ENCODE data around the gene MVD. TPM values are rescaled to one million over a fixed set of nuclear protein-coding genes. Genes with fewer than 3 reads are reported as not detected.
A peak's percentile ranks its signal among the peaks of the same experiment; 100 is the strongest.

The MVD gene
- total RNA-seq (10 to 100 TPM; 49.2 to 57.0 TPM), polyA plus RNA-seq (10 to 100 TPM; 15.6 to 22.7 TPM)

- intact Hi-C loops (cut with micrococcal nuclease): loop anchor here (1.0 kb wide), 6 partner anchors 12 to 194 kb away; partner anchors contain the start of genes CTU2, CYBA, RNF166 and SNAI3
- H3K27ac Mint-ChIP-seq: peak within 1 kb of the TSS; percentile 80 to 98 (median 97)
These were observed at the start of gene MVD for GRCh38 chr16:88662843-88663606. MVD (minus strand) TSS chr16:88663091; CDS start chr16:88663080, 11 bp downstream.

GRCh38 chr16:88712362-88712979, 49.6 kb upstream of the MVD start:
- Histone ChIP-seq H3K4me1 (ENCODE audit: insufficient read depth, low read length) (peaks cover 2% of the 10 kb centered on the region), H3K27me3 (ENCODE audit: insufficient read depth, low read length) (no peaks in the 10 kb centered on the region), H3K36me3 (ENCODE audit: insufficient read depth, low read length) (peaks cover 36% of the 10 kb centered on the region), H3K27ac (ENCODE audit: low read depth, low read length) (no peak overlapping the region), H3K9me3 (ENCODE audit: control insufficient read depth in 1 of 2, low read length in 2 of 2) (no peaks in the 10 kb centered on the region), H3K4me3 (ENCODE audit: low read length in 2 of 2) (no peak overlapping the region)
- no peaks in the 10 kb centered on the region for H3K27me3 Mint-ChIP-seq
- DNase-seq: no peak
- H3K4me1 Mint-ChIP-seq: peaks cover under 1 to 15% (median 7%) of the 10 kb centered on the region in 4 donors
- no peaks in the 10 kb centered on the region for H3K9me3 Mint-ChIP-seq
- H3K27ac Mint-ChIP-seq: peak overlapping the region in 2 of 7 donors; percentile 42 to 48
- POLR2A ChIA-PET (ENCODE audit: partially characterized antibody): interaction anchor here (0.6 kb wide), 1 partner anchor 22 kb away, joined by 3 read pairs; no protein-coding TSS in a partner anchor
- CTCF ChIA-PET (ENCODE audit: partially characterized antibody): no interaction called here
- H3K4me3 Mint-ChIP-seq: no peak overlapping the region
- peaks cover 5 to 23% of the 10 kb centered on the region in 2 donors for H3K36me3 Mint-ChIP-seq
- intact Hi-C loops (cut with micrococcal nuclease): no loop called here

More at GRCh38 chr16:88662843-88663606, at the start of gene MVD:
- H3K27me3 ChIP-seq (ENCODE audit: insufficient read depth, low read length): no peaks in the 10 kb centered on the region
- H3K36me3 ChIP-seq (ENCODE audit: insufficient read depth, low read length): no peaks in the 10 kb centered on the region
- ChIA-PET POLR2A (ENCODE audit: partially characterized antibody) (interaction anchor here (0.8 to 3.8 kb wide), 16 partner anchors 11 to 147 kb away, joined by 3 to 53 read pairs (median 4); partner anchors contain the start of genes CYBA and ZC3H18), CTCF (ENCODE audit: partially characterized antibody) (interaction anchor here (1.0 kb wide), 1 partner anchor 43 kb away, joined by 3 read pairs; no protein-coding TSS in a partner anchor)
- peak within 1 kb of the TSS; percentile 83 for H3K27ac ChIP-seq (ENCODE audit: low read depth, low read length)
- Mint-ChIP-seq H3K4me3 (peak within 1 kb of the TSS; percentile 91 to 95 (median 94)), H3K36me3 (peaks cover 0 to 8% of the 10 kb centered on the region in 2 donors), H3K4me1 (peaks cover 11 to 22% (median 15%) of the 10 kb centered on the region in 4 donors), H3K9me3 (peaks cover 0 to 2% (median 0%) of the 10 kb centered on the region in 8 donors), H3K27me3 (no peaks in the 10 kb centered on the region)
- H3K9me3 ChIP-seq (ENCODE audit: control insufficient read depth in 1 of 2, low read length in 2 of 2): no peaks in the 10 kb centered on the region
- H3K4me3 ChIP-seq (ENCODE audit: low read length in 2 of 2): peak within 1 kb of the TSS; percentile 65 to 95
- peak; percentile 93 to 96 (median 95) for DNase-seq
- peaks cover 16% of the 10 kb centered on the region for H3K4me1 ChIP-seq (ENCODE audit: insufficient read depth, low read length)

- no peak overlapping the region for H3K4me3 Mint-ChIP-seq
- no peaks in the 10 kb centered on the region for H3K9me3 Mint-ChIP-seq
- H3K36me3 Mint-ChIP-seq: peaks cover 0 to 17% of the 10 kb centered on the region in 2 donors
- peaks cover 29% of the 10 kb centered on the region for H3K36me3 ChIP-seq (ENCODE audit: insufficient read depth, low read length)
- POLR2A ChIA-PET (ENCODE audit: partially characterized antibody): interaction anchor here (0.6 kb wide), 1 partner anchor 22 kb away, joined by 3 read pairs; no protein-coding TSS in a partner anchor
- H3K27ac ChIP-seq (ENCODE audit: low read depth, low read length): no peak overlapping the region
- peaks cover 7 to 21% (median 13%) of the 10 kb centered on the region in 4 donors for H3K4me1 Mint-ChIP-seq
- H3K4me3 ChIP-seq (ENCODE audit: low read length in 2 of 2): no peak overlapping the region
- CTCF ChIA-PET (ENCODE audit: partially characterized antibody): no interaction called here
- intact Hi-C loops (cut with micrococcal nuclease): no loop called here
- no peak for DNase-seq
- H3K27me3 ChIP-seq (ENCODE audit: insufficient read depth, low read length): no peaks in the 10 kb centered on the region
- peaks cover 8% of the 10 kb centered on the region for H3K4me1 ChIP-seq (ENCODE audit: insufficient read depth, low read length)
- H3K27me3 Mint-ChIP-seq: no peaks in the 10 kb centered on the region
- peak overlapping the region in 6 of 7 donors; percentile 31 to 64 (median 50) for H3K27ac Mint-ChIP-seq
- no peaks in the 10 kb centered on the region for H3K9me3 ChIP-seq (ENCODE audit: control insufficient read depth in 1 of 2, low read length in 2 of 2)
These were observed 49.0 kb upstream of the MVD start for GRCh38 chr16:88711750-88712340.

- POLR2A ChIA-PET (ENCODE audit: partially characterized antibody): no interaction called here
- peak overlapping the region in 5 of 7 donors; percentile 36 to 81 (median 57) for H3K27ac Mint-ChIP-seq
These were observed 47.7 kb upstream of the MVD start for GRCh38 chr16:88710556-88710955.

GRCh38 chr16:88706965-88707826, 44.3 kb upstream of the MVD start:
- Mint-ChIP-seq H3K27ac (peak overlapping the region; percentile 81 to 95 (median 90)), H3K36me3 (peaks cover 4 to 34% of the 10 kb centered on the region in 2 donors), H3K4me1 (peaks cover 20 to 57% (median 36%) of the 10 kb centered on the region in 4 donors), H3K4me3 (peak overlapping the region; percentile 70 to 90 (median 84)), H3K27me3 (no peaks in the 10 kb centered on the region), H3K9me3 (no peaks in the 10 kb centered on the region)
- intact Hi-C loops (cut with micrococcal nuclease): loop anchor here (1.0 kb wide), 3 partner anchors 21 to 137 kb away; partner anchors contain the start of genes MVD, SNAI3 and ZC3H18
- Histone ChIP-seq H3K4me1 (ENCODE audit: insufficient read depth, low read length) (peaks cover 42% of the 10 kb centered on the region), H3K36me3 (ENCODE audit: insufficient read depth, low read length) (no peaks in the 10 kb centered on the region), H3K27me3 (ENCODE audit: insufficient read depth, low read length) (no peaks in the 10 kb centered on the region), H3K9me3 (ENCODE audit: control insufficient read depth in 1 of 2, low read length in 2 of 2) (no peaks in the 10 kb centered on the region), H3K4me3 (ENCODE audit: low read length in 2 of 2) (peak overlapping the region; percentile 63 to 98), H3K27ac (ENCODE audit: low read depth, low read length) (peak overlapping the region; percentile 85)
- peak in 1 of 5 donors; percentile 14 for DNase-seq
- ChIA-PET CTCF (ENCODE audit: partially characterized antibody) (interaction anchor here (0.8 to 1.2 kb wide), 5 partner anchors 15 to 151 kb away, joined by 3 to 4 read pairs (median 3); no protein-coding TSS in a partner anchor), POLR2A (ENCODE audit: partially characterized antibody) (interaction anchor here (0.6 to 9.3 kb wide), 17 partner anchors 9 to 509 kb away, joined by 3 to 249 read pairs (median 5); partner anchors contain the start of genes APRT, IL17C, SNAI3 and ZC3H18)

More at GRCh38 chr16:88710556-88710955, 47.7 kb upstream of the MVD start:
- Mint-ChIP-seq H3K4me3 (peak overlapping the region in 1 of 8 donors; percentile 23), H3K4me1 (peaks cover 7 to 24% (median 14%) of the 10 kb centered on the region in 4 donors), H3K27me3 (no peaks in the 10 kb centered on the region), H3K36me3 (peaks cover 0 to 12% of the 10 kb centered on the region in 2 donors), H3K9me3 (no peaks in the 10 kb centered on the region)
- intact Hi-C loops (cut with micrococcal nuclease): no loop called here
- Histone ChIP-seq H3K4me1 (ENCODE audit: insufficient read depth, low read length) (peaks cover 11% of the 10 kb centered on the region), H3K4me3 (ENCODE audit: low read length in 2 of 2) (no peak overlapping the region), H3K27me3 (ENCODE audit: insufficient read depth, low read length) (no peaks in the 10 kb centered on the region), H3K27ac (ENCODE audit: low read depth, low read length) (no peak overlapping the region), H3K9me3 (ENCODE audit: control insufficient read depth in 1 of 2, low read length in 2 of 2) (no peaks in the 10 kb centered on the region), H3K36me3 (ENCODE audit: insufficient read depth, low read length) (peaks cover 16% of the 10 kb centered on the region)
- CTCF ChIA-PET (ENCODE audit: partially characterized antibody): interaction anchor here (2.0 kb wide), 1 partner anchor 27 kb away, joined by 4 read pairs; no protein-coding TSS in a partner anchor
- no peak for DNase-seq
